Lower leg skin (tissue), 3 donors: ENCODE measurements around the gene GPATCH2L.

Source experiments
- POLR2A ChIP-seq, 2 donors: fragments of 450-650 bp; IDR thresholded peaks; one replicate each; pipeline ENCODE4 v1.6.1; 2016 to 2017; ENCODE audit warnings: antibody characterized with exemption in 2 of 2, mild to moderate bottlenecking in 1 of 2, moderate library complexity in 1 of 2
- TF ChIP-seq, protein P1 (sequence below), 3 donors: fragments of 450-650 bp; IDR thresholded peaks; one replicate each; pipeline ENCODE4 v1.5.1; 2016; ENCODE audit warnings: antibody characterized with exemption in 3 of 3, mild to moderate bottlenecking in 3 of 3, moderate library complexity in 2 of 3

DNA sequence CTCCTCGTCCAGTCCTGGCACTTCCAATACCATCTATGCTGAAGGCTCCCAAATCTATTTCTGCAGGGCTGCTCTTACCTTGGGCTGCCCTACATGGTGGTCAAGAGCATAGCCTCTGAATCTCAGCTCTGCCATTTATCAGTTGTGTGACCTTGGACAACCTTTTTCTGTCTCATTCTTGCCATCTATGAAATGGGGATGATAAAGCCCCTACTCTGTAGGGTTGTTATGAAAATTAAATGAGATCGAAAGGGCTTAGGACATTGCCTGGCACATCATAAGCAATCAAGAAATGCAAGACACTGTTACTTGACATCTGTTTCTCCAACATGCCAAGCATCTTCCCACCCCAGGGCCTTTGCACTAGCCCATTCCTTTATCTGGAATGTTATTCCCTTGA is 45.5 kb upstream of the GPATCH2L start:
- TF ChIP-seq POLR2A (IDR thresholded peaks at IDR 0.05) = no peak
- TF ChIP-seq, protein P1, sequence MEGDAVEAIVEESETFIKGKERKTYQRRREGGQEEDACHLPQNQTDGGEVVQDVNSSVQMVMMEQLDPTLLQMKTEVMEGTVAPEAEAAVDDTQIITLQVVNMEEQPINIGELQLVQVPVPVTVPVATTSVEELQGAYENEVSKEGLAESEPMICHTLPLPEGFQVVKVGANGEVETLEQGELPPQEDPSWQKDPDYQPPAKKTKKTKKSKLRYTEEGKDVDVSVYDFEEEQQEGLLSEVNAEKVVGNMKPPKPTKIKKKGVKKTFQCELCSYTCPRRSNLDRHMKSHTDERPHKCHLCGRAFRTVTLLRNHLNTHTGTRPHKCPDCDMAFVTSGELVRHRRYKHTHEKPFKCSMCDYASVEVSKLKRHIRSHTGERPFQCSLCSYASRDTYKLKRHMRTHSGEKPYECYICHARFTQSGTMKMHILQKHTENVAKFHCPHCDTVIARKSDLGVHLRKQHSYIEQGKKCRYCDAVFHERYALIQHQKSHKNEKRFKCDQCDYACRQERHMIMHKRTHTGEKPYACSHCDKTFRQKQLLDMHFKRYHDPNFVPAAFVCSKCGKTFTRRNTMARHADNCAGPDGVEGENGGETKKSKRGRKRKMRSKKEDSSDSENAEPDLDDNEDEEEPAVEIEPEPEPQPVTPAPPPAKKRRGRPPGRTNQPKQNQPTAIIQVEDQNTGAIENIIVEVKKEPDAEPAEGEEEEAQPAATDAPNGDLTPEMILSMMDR (IDR thresholded peaks at IDR 0.05) = no peak
